Omental fat pad (tissue), 4 donors: Measurements from ENCODE around the gene EPN1. TPM values are rescaled to one million over a fixed set of nuclear protein-coding genes. Genes with fewer than 3 reads are reported as not detected.

ENCODE experiments used
- ATAC-seq: fragments of 150-250 bp; one replicate; pipeline ENCODE4 v1.9.1; 2016; ENCODE audit warnings: mild to moderate bottlenecking, moderate library complexity; ENCODE audit not compliant: low FRiP score
- DNase-seq: peaks from one replicate; pipeline ENCODE4 v3.0.0-alpha.2; 2019; ENCODE audit warnings: low spot score
- CTCF ChIP-seq, 3 donors: fragments of 450-650 bp; IDR thresholded peaks; one replicate each; pipeline ENCODE4 v1.5.1; 2016 to 2017; ENCODE audit warnings: antibody characterized with exemption in 3 of 3, mild to moderate bottlenecking in 3 of 3, moderate library complexity in 2 of 3
- total RNA-seq, 4 donors: library from RNA; depleted of rRNA; stranded (reverse); fragments of >200 nt; gene quantifications; one replicate each; pipeline ENCODE4 v1.1.0, GENCODE V29; 2016

The EPN1 gene
- total RNA-seq, 4 donors from 2014 or later, result 56.4 to 82.3 (median 62.0) TPM

GRCh38 chr19:55694656-55695491 is 19.8 kb downstream of the EPN1 start:
- DNase-seq (no peak), ATAC-seq (no peak)
- no peak for TF ChIP-seq CTCF (IDR thresholded peaks at IDR 0.05)

GRCh38 chr19:55695511-55696290 is 20.7 kb downstream of the EPN1 start:
- ATAC-seq, result no peak
- no peak for DNase-seq

GRCh38 chr19:55696301-55697068 is 21.5 kb downstream of the EPN1 start:
- no peak for ATAC-seq
- DNase-seq, result no peak
- TF ChIP-seq CTCF (IDR thresholded peaks at IDR 0.05), result no peak

More at GRCh38 chr19:55695511-55696290, 20.7 kb downstream of the EPN1 start:
- no peak for TF ChIP-seq CTCF (IDR thresholded peaks at IDR 0.05)

GRCh38 chr19:55697069-55697440 is 22.0 kb downstream of the EPN1 start:
- ATAC-seq (no peak), DNase-seq (no peak)
- no peak for TF ChIP-seq CTCF (IDR thresholded peaks at IDR 0.05)

- DNase-seq (no peak), ATAC-seq (no peak)
- no peak for TF ChIP-seq CTCF (IDR thresholded peaks at IDR 0.05)
Observed at GRCh38 chr19:55697698-55698097, 22.7 kb downstream of the EPN1 start.

GRCh38 chr19:55698256-55698655 is 23.2 kb downstream of the EPN1 start:
- DNase-seq, result no peak
- ATAC-seq, result no peak
- no peak for TF ChIP-seq CTCF (IDR thresholded peaks at IDR 0.05)
